ENCODE results near the gene SUCO.

DNA sequence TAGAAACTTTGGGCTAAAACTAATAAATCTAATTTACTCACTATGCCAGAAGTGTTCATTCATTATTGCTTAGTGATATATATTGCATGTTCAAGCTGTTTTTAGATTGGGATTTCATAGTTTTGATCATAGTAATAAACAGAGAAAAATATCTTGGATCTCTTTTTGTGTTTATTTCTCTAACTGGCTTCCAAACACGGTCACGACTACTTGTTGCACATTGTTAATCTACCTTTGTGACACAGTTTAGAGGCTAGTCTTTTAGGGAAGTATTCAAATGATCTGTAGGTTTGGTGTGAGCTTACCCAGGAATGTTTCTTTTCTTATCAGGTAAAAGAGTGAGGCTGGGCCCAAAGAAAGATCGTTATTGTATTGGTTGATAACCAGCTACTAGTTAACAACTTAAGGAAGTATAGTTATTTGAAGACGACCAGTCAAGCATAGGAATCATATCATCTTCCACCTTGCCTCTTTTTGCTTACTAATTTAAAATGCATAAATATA, 75.2 kb downstream of the SUCO start:
- TF ChIP-seq POLR2A (IDR thresholded peaks at IDR 0.05) = no peak
- TF ChIP-seq, protein P1, sequence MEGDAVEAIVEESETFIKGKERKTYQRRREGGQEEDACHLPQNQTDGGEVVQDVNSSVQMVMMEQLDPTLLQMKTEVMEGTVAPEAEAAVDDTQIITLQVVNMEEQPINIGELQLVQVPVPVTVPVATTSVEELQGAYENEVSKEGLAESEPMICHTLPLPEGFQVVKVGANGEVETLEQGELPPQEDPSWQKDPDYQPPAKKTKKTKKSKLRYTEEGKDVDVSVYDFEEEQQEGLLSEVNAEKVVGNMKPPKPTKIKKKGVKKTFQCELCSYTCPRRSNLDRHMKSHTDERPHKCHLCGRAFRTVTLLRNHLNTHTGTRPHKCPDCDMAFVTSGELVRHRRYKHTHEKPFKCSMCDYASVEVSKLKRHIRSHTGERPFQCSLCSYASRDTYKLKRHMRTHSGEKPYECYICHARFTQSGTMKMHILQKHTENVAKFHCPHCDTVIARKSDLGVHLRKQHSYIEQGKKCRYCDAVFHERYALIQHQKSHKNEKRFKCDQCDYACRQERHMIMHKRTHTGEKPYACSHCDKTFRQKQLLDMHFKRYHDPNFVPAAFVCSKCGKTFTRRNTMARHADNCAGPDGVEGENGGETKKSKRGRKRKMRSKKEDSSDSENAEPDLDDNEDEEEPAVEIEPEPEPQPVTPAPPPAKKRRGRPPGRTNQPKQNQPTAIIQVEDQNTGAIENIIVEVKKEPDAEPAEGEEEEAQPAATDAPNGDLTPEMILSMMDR (IDR thresholded peaks at IDR 0.05) = no peak
